Spleen (tissue), 11 donors: ENCODE measurements around the gene OR51M1. TPM values are rescaled to one million over a fixed set of nuclear protein-coding genes. Genes with fewer than 3 reads are reported as not detected.

Experiments
- DNase-seq: peaks from one replicate; pipeline ENCODE4 v3.0.0-alpha.2; 2020
- H3K27ac ChIP-seq, 8 donors: fragments of 200-600 bp; sonication (generic) in 7 of 8; 1 replicate in 4 of 8; 2 replicates in 4 of 8; pipeline versions ENCODE4 v1.5.0 to v1.8.0; 2016 to 2021; ENCODE audit warnings: inconsistent platforms in 4 of 8, mild to moderate bottlenecking in 4 of 8, moderate library complexity in 1 of 8
- H3K27me3 ChIP-seq, 7 donors: fragments of 200-600 bp; sonication (generic) in 6 of 7; replicated peaks in 1 of 7; 1 replicate in 4 of 7; 2 replicates in 3 of 7; pipeline versions ENCODE4 v1.5.0 to v1.8.0; 2016 to 2021; ENCODE audit warnings: inconsistent platforms in 3 of 7, mild to moderate bottlenecking in 1 of 7
- H3K36me3 ChIP-seq, 6 donors: fragments of 200-600 bp; sonication (generic) in 5 of 6; 1 replicate in 4 of 6; 2 replicates in 2 of 6; pipeline versions ENCODE4 v1.5.0 to v1.8.0; 2016 to 2021; ENCODE audit warnings: inconsistent platforms in 2 of 6
- H3K4me1 ChIP-seq, 6 donors: fragments of 200-600 bp; sonication (generic) in 5 of 6; 1 replicate in 3 of 6; 2 replicates in 3 of 6; pipeline versions ENCODE4 v1.5.0 to v1.8.0; 2016 to 2021; ENCODE audit warnings: inconsistent platforms in 3 of 6
- H3K4me3 ChIP-seq, 8 donors: fragments of 200-600 bp; sonication (generic) in 7 of 8; 1 replicate in 4 of 8; 2 replicates in 4 of 8; pipeline versions ENCODE4 v1.5.0 to v1.8.0; 2016 to 2021; ENCODE audit warnings: inconsistent platforms in 4 of 8, mild to moderate bottlenecking in 4 of 8, moderate library complexity in 2 of 8
- H3K9me3 ChIP-seq, 8 donors: fragments of 200-600 bp; sonication (generic) in 7 of 8; 1 replicate in 4 of 8; 2 replicates in 4 of 8; pipeline versions ENCODE4 v1.5.0 to v1.8.0; 2016 to 2021; ENCODE audit warnings: inconsistent platforms in 4 of 8
- CTCF ChIP-seq, 11 experiments: fragments of 200-600 bp in 7 of 11; fragments of 450-650 bp in 4 of 11; sonication (generic) in 4 of 11; IDR thresholded peaks in 8 of 11; conservative IDR thresholded peaks in 3 of 11; 1 replicate in 7 of 11; 2 replicates in 4 of 11; pipeline versions ENCODE4 v1.4.0 to v1.8.0; 2016 to 2021; ENCODE audit warnings: antibody characterized with exemption in 11 of 11, inconsistent platforms in 4 of 11, mild to moderate bottlenecking in 1 of 11
- POLR2A ChIP-seq, 3 donors: fragments of 450-650 bp; IDR thresholded peaks; one replicate each; pipeline ENCODE4 v1.5.1; 2017; ENCODE audit warnings: antibody characterized with exemption in 3 of 3, mild to moderate bottlenecking in 1 of 3
- POLR2AphosphoS5 ChIP-seq, 3 donors: sonication (generic); formaldehyde crosslinking; IDR thresholded peaks; one replicate each; pipeline ENCODE4 v1.5.1; 2017; ENCODE audit warnings: antibody characterized with exemption in 3 of 3
- WGBS, 5 donors: extraction: QIAGEN DNeasy Blood & Tissue Kit in 3 of 5; methylation state at CpG; one replicate each; pipeline versions ENCODE4 v1.1.5 to v1.1.7; 2013 to 2018; 5-methylcytosine and 5-hydroxymethylcytosine counted together
- intact Hi-C: fragments of 100-400 bp; cut with DNase I; formaldehyde crosslinking; loops from one replicate; pipeline ENCODE4 v1.15.0; 2023; ENCODE audit warnings: low total_unique reads
- polyA plus RNA-seq, 3 donors: library from polyadenylated mRNA; stranded (reverse); fragments of 200-250 nt; gene quantifications; one replicate each; pipeline ENCODE4 v1.2.1, GENCODE V29; 2013
- total RNA-seq, 7 donors: library from RNA; depleted of rRNA in 3 of 7; stranded (reverse); fragments of >200 nt in 3 of 7; fragmentation: NEBNext Ultra II Directional in 4 of 7; extraction: Animal tissue kit (Norgen Biotek cat#: 25700) in 4 of 7; gene quantifications; one replicate each; pipeline versions ENCODE4 v1.1.0 to v1.2.1, GENCODE V29; 2016 to 2021
- donor health status: healthy with polysubstance abuse.
- donor health status: DM: no; HTN: no; CAD: no; lungs with moderate emphysema.
- donor health status: DM: no; HTN: no; CAD: no.
- donor health status: Bipolar disorder and iron deficiency.
- donor health status: healthy.
- donor health status: DM: no; HTN: no; CAD: no.
- donor health status: DM: yes; HTN: yes; CAD: no.

Gene OR51M1
- total and polyA plus RNA-seq, 10 donors: not detected

GRCh38 chr11:5367448-5368074 is 16.1 kb upstream of the OR51M1 start:
- Histone ChIP-seq H3K36me3 (no peaks in the 10 kb centered on the region), H3K4me1 (no peaks in the 10 kb centered on the region), H3K4me3 (no peak overlapping the region), H3K27ac (no peak overlapping the region), H3K9me3 (peaks cover 0 to under 1% (median 0%) of the 10 kb centered on the region in 8 donors), H3K27me3 (no peaks in the 10 kb centered on the region)
- TF ChIP-seq POLR2A (IDR thresholded peaks at IDR 0.05) (no peak), CTCF (IDR thresholded peaks at IDR 0.05 in 8 of 11, conservative IDR thresholded peaks at IDR 0.05 in 3 of 11) (no peak), POLR2AphosphoS5 (IDR thresholded peaks at IDR 0.05) (no peak)
- no peak for DNase-seq
- 47 to 81% (median 76%) methylated on average over 2 of the region's 2 CpGs for WGBS, 5 donors
- intact Hi-C loops: no loop called here

DNA sequence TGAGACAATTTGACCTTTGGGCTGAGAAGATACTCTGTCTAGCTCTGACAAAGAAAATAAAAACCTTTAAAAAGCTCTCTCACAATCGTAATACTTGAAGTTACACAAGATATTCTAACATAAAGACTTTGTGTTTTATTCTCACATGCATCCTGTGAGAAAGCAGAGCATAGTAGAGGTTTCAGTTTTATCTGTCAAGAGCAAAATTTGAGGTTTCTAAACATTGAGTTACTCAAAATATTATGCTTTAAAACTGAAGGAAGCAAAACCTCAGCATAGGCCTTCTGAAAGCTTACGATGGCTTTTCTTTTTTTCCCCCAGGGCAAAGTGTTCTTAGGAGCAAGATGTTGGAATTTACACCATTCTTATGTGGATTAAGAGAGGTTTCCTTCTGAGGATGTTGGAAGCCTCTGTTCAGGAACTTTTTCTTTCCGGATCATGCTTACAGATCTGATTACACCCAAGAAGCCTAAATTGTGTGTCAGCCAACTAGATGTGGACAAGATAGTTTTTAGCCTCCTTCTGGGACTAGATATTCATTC is 15.0 kb upstream of the OR51M1 start:
- H3K4me3 ChIP-seq: no peak overlapping the region
- peaks cover 0 to 9% (median 2%) of the 10 kb centered on the region in 8 donors for H3K9me3 ChIP-seq
- no peaks in the 10 kb centered on the region for H3K27me3 ChIP-seq
- no peak overlapping the region for H3K27ac ChIP-seq
- no peak for DNase-seq
- TF ChIP-seq POLR2A (IDR thresholded peaks at IDR 0.05) (no peak), POLR2AphosphoS5 (IDR thresholded peaks at IDR 0.05) (no peak), CTCF (IDR thresholded peaks at IDR 0.05 in 8 of 11, conservative IDR thresholded peaks at IDR 0.05 in 3 of 11) (no peak)
- H3K36me3 ChIP-seq: no peaks in the 10 kb centered on the region
- 63 to 83% (median 70%) methylated on average over 3 of the region's 3 CpGs for WGBS, 5 donors
- intact Hi-C loops: no loop called here
- no peaks in the 10 kb centered on the region for H3K4me1 ChIP-seq

DNA sequence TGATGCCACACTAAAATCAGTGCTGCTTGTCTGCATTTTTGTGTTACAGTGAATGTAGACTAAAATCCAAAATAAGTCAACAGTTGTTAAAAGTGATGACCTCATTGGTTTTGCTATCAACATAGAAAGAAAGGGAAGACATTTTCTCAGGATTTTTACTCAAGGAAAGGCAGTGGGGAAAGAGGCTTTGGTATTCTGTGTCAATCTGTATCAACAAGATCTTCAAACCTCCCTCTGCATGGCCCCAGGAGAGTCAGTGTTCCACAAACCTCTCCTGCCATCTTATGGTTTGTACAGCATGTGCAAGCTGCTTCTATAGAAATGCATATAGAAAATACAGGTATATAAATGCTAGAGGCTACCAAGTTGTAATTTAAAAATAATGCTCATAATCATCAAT is 13.8 kb upstream of the OR51M1 start:
- TF ChIP-seq POLR2AphosphoS5 (IDR thresholded peaks at IDR 0.05): no peak
- no peak for TF ChIP-seq CTCF (IDR thresholded peaks at IDR 0.05 in 8 of 11, conservative IDR thresholded peaks at IDR 0.05 in 3 of 11)
- no peak for TF ChIP-seq POLR2A (IDR thresholded peaks at IDR 0.05)
- H3K4me1 ChIP-seq: no peaks in the 10 kb centered on the region
- intact Hi-C loops: no loop called here
- no peaks in the 10 kb centered on the region for H3K36me3 ChIP-seq
- H3K9me3 ChIP-seq: peaks cover 0 to 9% (median 2%) of the 10 kb centered on the region in 8 donors
- no peaks in the 10 kb centered on the region for H3K27me3 ChIP-seq
- DNase-seq: no peak
- H3K27ac ChIP-seq: no peak overlapping the region
- no peak overlapping the region for H3K4me3 ChIP-seq

- Histone ChIP-seq H3K27me3 (no peaks in the 10 kb centered on the region), H3K4me1 (no peaks in the 10 kb centered on the region), H3K27ac (no peak overlapping the region), H3K36me3 (no peaks in the 10 kb centered on the region), H3K4me3 (no peak overlapping the region), H3K9me3 (peaks cover 0 to 4% (median 0%) of the 10 kb centered on the region in 8 donors)
- intact Hi-C loops: no loop called here
- WGBS, 5 donors: 72 to 80% (median 79%) methylated on average over 4 of the region's 4 CpGs
- no peak for DNase-seq
- TF ChIP-seq POLR2A (IDR thresholded peaks at IDR 0.05) (no peak), CTCF (IDR thresholded peaks at IDR 0.05 in 8 of 11, conservative IDR thresholded peaks at IDR 0.05 in 3 of 11) (peak in 10 of 11 experiments; percentile 20 to 68 (median 48))
Observed at GRCh38 chr11:5380740-5381342, 2.8 kb upstream of the OR51M1 start.
